Endothelial cell of umbilical vein (primary cell): ENCODE data around the gene ANKS1A.

ENCODE experiments used
- CTCF ChIP-seq, 2 donors: IDR thresholded peaks; 1 replicate in 1 of 2; 2 replicates in 1 of 2; pipeline ENCODE4 v1.5.1; 2011; ENCODE audit warnings: low read length in 2 of 2, mild to moderate bottlenecking in 2 of 2, moderate library complexity in 2 of 2, control low read depth in 1 of 2, inconsistent platforms in 1 of 2, low read depth in 1 of 2; ENCODE audit not compliant: insufficient read depth in 1 of 2; ENCODE audit errors: extremely low read depth in 1 of 2
- EZH2 ChIP-seq: IDR thresholded peaks from 2 replicates; pipeline ENCODE4 v1.6.1; 2012; ENCODE audit warnings: borderline replicate concordance, low read depth, mild to moderate bottlenecking, moderate library complexity, low read length, inconsistent platforms; ENCODE audit not compliant: severe bottlenecking
- MAX ChIP-seq: IDR thresholded peaks from 2 replicates; pipeline ENCODE4 v1.6.1; 2011; ENCODE audit not compliant: insufficient read depth, insufficient read length
- MYC ChIP-seq: IDR thresholded peaks from one replicate; pipeline ENCODE4 v1.6.1; 2011; ENCODE audit warnings: mild to moderate bottlenecking, low read depth, low read length
- POLR2A ChIP-seq: IDR thresholded peaks from 2 replicates; pipeline ENCODE4 v1.6.1; 2012; ENCODE audit warnings: low read depth, mild to moderate bottlenecking, control low read depth, low read length
- POLR2AphosphoS5 ChIP-seq: IDR thresholded peaks from 2 replicates; pipeline ENCODE4 v1.6.1; 2012; ENCODE audit warnings: low read depth, mild to moderate bottlenecking, control low read depth, low read length, moderate library complexity; ENCODE audit not compliant: insufficient read depth

- no peak for TF ChIP-seq CTCF (IDR thresholded peaks at IDR 0.05; ENCODE audit: extremely low read depth in 1 of 2, insufficient read depth in 1 of 2, low read depth in 1 of 2, low read length in 2 of 2)
- TF ChIP-seq EZH2 = no peak
- no peak for TF ChIP-seq POLR2A
- TF ChIP-seq MYC = no peak
- TF ChIP-seq MAX = no peak
- TF ChIP-seq POLR2AphosphoS5 = no peak
Measured at GRCh38 chr6:34945317-34945716, 56.3 kb downstream of the ANKS1A start.
